ENCODE measurements around the gene ZNF366. TPM values are rescaled to one million over a fixed set of nuclear protein-coding genes. Genes with fewer than 3 reads are reported as not detected.

ZNF366 gene
- total RNA-seq, 1 donor from 2014 or later, result 0.46 TPM

DNA sequence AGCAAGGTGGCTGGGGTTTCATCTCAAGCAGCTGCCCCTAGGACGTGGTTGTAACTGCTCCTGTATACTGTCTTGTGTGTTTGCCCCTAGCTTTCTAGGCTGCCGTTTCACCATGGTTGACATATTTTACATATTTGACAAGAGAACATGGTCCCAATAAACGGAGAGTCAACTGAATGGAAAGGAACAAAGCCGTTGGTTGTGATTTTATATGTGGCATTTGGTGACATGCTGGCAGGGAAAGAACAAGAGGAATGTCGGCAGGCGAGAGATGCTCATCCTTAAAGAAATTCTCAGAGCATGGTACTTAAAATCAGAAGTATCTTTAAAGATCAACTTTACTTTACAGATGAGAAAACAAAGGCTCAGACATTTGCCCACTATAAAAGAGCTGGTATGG lies 11.8 kb downstream of the ZNF366 start:
- no peak for DNase-seq (ENCODE audit: low read depth, low spot score)

- no peak for DNase-seq (ENCODE audit: low read depth, low spot score)
Measured at GRCh38 chr5:72494623-72495124, 12.5 kb downstream of the ZNF366 start.

GRCh38 chr5:72489536-72489935 lies 17.7 kb downstream of the ZNF366 start:
- no peak for DNase-seq (ENCODE audit: low read depth, low spot score)

DNA sequence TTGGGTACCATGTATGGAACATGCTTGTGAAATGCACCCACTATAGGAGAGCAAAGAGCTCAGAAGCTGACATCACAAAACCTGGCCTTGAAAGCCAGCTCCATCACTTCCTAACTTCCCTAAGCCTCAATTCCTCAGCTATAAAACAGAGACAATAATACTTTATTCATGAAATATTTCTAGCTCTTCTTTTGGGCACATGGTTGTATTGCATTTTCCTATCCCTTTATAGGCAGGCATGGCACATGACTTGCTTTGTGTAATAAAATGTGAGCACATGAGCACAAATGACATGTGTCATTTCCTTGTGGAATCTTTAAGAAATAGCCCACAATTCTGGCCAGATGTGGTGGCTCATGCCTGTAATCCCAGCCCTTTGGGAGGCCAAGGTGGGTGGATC lies 18.5 kb downstream of the ZNF366 start:
- DNase-seq (ENCODE audit: low read depth, low spot score), result no peak

DNA sequence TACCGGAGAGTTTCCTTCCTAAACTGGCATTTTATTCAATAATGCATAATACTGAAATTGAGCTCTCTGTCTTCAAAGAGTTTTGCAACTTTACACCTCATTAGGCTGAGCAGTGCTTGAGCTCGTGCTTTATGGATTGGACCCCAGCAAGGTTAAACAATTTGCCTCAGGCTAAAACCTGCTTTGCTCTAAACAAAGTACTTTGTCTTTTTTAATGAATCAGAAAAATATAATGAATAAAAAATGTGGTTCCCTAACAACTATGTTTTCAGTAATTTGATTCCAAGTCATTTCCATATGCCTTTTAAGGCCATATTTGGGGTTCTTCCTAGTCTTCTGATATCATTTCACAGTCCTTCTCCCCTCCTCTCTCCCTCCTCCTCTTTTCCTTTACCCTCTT lies 20.0 kb downstream of the ZNF366 start:
- DNase-seq (ENCODE audit: low read depth, low spot score), result no peak

DNA sequence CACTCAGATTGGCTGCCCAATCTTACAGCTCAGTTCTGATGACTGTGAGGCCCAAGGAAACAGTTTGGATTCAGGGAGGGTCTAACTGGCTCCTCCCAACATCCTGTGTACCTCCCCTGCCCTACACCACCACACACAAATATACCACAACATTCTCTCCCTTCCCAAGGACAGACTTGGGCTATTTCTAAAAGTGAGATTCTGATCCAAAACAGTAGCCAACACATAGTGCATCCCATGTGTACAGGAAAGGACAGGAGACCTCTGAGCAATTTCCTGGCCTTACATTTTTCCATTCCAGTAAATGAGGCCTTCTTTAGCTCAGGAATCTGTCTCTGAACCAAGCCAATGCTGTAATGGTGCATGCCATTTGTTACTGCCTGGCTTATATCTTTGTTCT lies 20.8 kb downstream of the ZNF366 start:
- DNase-seq (ENCODE audit: low read depth, low spot score), result peak; percentile 78

DNA sequence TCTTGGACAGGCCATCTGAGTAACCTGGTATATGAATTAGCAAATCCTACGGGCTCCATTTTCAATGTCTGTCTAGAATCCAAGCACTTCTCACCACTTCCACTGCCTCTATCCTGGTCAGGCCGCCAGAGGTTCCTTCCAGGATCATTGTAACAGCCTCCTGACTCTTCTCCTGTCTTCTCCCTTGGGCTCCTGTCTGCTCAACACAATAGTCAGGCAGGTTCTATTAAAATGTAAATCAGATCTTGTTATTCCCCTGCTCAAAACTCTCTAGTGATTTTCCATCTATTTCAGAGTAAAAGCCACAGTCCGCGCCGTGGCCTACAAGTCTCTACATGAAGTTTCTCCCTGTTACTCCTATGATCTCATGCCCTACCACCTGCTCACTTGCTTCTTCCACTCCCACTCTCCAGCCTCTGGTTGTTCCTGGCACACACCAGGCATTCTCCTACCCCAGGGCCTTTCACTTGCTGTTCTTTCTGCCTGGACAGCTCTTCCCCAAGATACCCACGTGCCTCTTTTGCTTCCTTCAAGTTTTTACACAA lies 21.7 kb downstream of the ZNF366 start:
- no peak for DNase-seq (ENCODE audit: low read depth, low spot score)

DNA sequence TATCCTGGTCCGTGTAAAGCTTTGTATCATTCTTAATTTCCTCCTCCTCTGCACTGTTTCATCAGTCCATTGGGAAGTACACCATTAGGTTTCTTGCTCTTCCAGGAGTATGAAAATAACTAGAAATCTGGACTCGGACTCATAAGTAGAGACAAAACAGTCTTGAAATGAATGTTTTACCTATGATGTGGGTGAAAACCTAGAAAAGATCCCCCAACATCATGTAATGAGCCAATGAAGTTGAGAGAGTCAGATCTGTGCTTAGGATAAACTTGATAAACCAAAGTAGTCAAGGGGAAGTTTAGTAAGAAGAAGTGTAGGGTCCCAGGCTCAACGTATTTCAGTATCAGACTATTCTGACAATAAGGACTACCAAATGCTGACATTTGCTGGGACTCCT lies 25.2 kb downstream of the ZNF366 start:
- no peak for DNase-seq (ENCODE audit: low read depth, low spot score)

- DNase-seq (ENCODE audit: low read depth, low spot score), result no peak
Measured at GRCh38 chr5:72480841-72481240, 26.4 kb downstream of the ZNF366 start.

- DNase-seq (ENCODE audit: low read depth, low spot score), result no peak
Measured at GRCh38 chr5:72479921-72480320, 27.3 kb downstream of the ZNF366 start.

- DNase-seq (ENCODE audit: low read depth, low spot score), result no peak
Measured at GRCh38 chr5:72478684-72479083, 28.5 kb downstream of the ZNF366 start.

- no peak for DNase-seq (ENCODE audit: low read depth, low spot score)
Measured at GRCh38 chr5:72478276-72478675, 28.9 kb downstream of the ZNF366 start.

GRCh38 chr5:72477644-72478043 lies 29.6 kb downstream of the ZNF366 start:
- DNase-seq (ENCODE audit: low read depth, low spot score), result no peak

- DNase-seq (ENCODE audit: low read depth, low spot score), result no peak
Measured at GRCh38 chr5:72477176-72477575, 30.0 kb downstream of the ZNF366 start.

- DNase-seq (ENCODE audit: low read depth, low spot score), result no peak
Measured at GRCh38 chr5:72476721-72477120, 30.5 kb downstream of the ZNF366 start.

- no peak for DNase-seq (ENCODE audit: low read depth, low spot score)
Measured at GRCh38 chr5:72476275-72476674, 30.9 kb downstream of the ZNF366 start.

DNA sequence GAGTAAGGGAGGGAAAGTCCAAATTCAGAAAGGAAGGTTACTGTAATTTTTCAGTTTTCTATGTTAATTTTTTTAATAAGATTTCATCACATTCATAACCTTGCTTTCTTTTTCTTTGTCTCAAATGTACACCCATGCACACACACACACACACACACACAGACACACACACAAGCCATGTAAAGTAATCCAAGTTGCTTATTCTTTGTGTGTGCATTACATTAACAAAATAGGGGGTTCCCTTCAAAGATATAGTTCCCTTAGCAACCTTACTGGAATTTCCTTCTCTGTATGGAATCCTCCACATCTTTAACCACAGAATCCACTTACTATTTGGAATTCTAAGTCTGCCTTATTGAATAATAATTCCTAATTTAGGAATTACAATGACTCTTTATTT lies 32.7 kb downstream of the ZNF366 start:
- no peak for DNase-seq (ENCODE audit: low read depth, low spot score)

GRCh38 chr5:72474046-72474500 lies 33.1 kb downstream of the ZNF366 start:
- DNase-seq (ENCODE audit: low read depth, low spot score), result no peak

DNA sequence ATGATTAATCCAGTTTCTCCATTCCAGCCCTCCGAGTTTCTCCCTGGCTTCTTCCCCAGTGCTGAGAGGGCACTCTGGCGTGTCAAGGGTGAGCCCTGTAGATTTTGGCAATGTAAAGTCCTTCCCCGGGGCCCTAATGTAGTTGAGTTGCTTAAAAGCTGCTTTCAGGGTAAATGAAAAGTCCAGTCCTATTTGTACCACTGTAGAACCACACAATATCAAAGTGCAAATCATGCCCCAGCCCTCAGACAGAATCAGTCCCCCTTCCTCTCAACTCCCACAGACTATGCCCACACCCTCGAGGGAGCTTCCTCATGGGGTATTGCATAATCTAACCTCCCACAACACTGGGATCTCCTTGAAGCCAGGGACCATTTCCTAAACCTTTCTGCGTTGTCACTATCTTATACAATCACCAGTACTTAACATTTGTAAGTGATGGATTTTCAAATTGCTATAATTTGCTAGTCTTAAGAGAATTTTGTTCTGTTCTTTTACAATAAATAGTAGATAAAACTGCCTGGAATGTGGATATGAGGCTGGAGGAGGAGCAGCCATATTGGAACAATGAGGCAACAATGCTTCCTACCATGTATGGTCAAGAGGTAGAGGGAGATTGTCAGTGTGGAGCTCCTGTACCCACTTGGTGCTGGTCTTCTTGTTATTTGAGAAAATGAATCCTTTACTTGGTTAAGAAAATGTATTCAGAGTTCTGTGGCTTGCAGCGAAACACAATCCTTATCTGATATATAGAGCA lies 34.4 kb downstream of the ZNF366 start:
- DNase-seq (ENCODE audit: low read depth, low spot score), result no peak

GRCh38 chr5:72472031-72472430 lies 35.2 kb downstream of the ZNF366 start:
- no peak for DNase-seq (ENCODE audit: low read depth, low spot score)

GRCh38 chr5:72470826-72471225 lies 36.4 kb downstream of the ZNF366 start:
- no peak for DNase-seq (ENCODE audit: low read depth, low spot score)

DNA sequence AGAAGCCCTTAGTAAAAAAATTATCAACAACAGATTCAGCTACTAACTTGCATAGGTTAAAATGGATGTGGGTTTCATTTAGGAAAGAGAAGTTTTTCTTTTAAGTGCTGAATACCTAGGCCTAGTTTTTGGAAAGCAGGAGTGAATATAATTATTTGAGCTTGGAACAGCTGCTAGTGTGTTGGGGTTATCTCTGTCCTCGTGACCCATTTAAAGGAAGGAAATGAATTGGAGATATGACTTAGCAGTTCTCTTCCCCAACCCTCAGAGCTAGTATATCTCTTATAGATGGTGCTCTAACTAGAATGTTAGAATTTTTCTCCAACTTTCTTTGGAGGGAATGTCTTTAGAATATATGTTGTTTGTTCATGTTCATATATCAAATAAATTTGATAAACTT lies 38.6 kb downstream of the ZNF366 start:
- no peak for DNase-seq (ENCODE audit: low read depth, low spot score)

DNA sequence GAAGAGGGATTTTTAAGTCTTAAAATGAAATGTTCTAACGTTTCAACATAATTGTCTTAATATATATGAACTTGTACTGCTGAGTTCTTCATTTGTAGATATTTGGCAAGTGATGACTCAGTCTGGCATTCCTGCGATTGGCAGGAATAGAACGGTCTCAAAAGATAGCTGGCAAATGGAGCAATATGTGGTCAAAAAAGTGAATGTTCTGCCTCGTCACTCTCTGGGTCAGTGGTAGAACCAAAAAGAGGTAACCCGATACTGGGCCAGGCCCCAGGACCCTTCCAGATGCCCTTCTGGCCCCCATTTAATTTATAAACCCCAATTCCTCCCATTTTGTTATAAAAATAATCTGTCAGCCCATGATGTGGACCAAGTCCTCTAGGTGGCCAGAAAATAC lies 39.2 kb downstream of the ZNF366 start:
- DNase-seq (ENCODE audit: low read depth, low spot score), result no peak

Measured in pulmonary artery endothelial cell (primary cell).